Measurements from ENCODE around the gene MAST4.

The MAST4 gene

GRCh38 chr5:66952153-66952552, 356.0 kb downstream of the MAST4 start:
- Histone ChIP-seq H3K4me3 (no peak overlapping the region), H3K27ac (no peak overlapping the region), H3K4me1 (0 out of 20 replicates have a peak, but pooled peaks cover 0 to 4% (median 0%) of the 10 kb centered on the region in 10 experiments), H3K36me3 (no peaks in the 10 kb centered on the region), H3K27me3 (no peaks in the 10 kb centered on the region), H3K4me2 (no peak overlapping the region), H3K9ac (no peak overlapping the region), H4K20me1 (no peaks in the 10 kb centered on the region), H3K9me3 (replicated peaks in 1 of 11) (no peaks in the 10 kb centered on the region)
- no peak for TF ChIP-seq Cebpa-rat (IDR thresholded peaks at IDR 0.05)

GRCh38 chr5:66956439-66956838, 360.2 kb downstream of the MAST4 start:
- no peaks in the 10 kb centered on the region for H3K36me3 ChIP-seq
- 0 out of 20 replicates have a peak, but pooled peaks cover 0 to 4% (median 0%) of the 10 kb centered on the region in 10 experiments for H3K4me1 ChIP-seq
- no peaks in the 10 kb centered on the region for H3K27me3 ChIP-seq
- no peak overlapping the region for H3K4me3 ChIP-seq
- H4K20me1 ChIP-seq, result no peaks in the 10 kb centered on the region
- H3K27ac ChIP-seq, result no peak overlapping the region
- no peak for TF ChIP-seq Cebpa-rat (IDR thresholded peaks at IDR 0.05)
- no peaks in the 10 kb centered on the region for H3K9me3 ChIP-seq (replicated peaks in 1 of 11)
- no peak overlapping the region for H3K4me2 ChIP-seq
- H3K9ac ChIP-seq, result no peak overlapping the region

GRCh38 chr5:66958201-66958979, 362.2 kb downstream of the MAST4 start:
- H3K27me3 ChIP-seq, result no peaks in the 10 kb centered on the region
- no peak overlapping the region for H3K4me3 ChIP-seq
- no peak overlapping the region for H3K27ac ChIP-seq
- no peak overlapping the region for H3K4me2 ChIP-seq
- TF ChIP-seq Cebpa-rat (IDR thresholded peaks at IDR 0.05), result no peak
- H4K20me1 ChIP-seq, result no peaks in the 10 kb centered on the region
- H3K9ac ChIP-seq, result no peak overlapping the region
- H3K36me3 ChIP-seq, result no peaks in the 10 kb centered on the region
- H3K4me1 ChIP-seq, result no peaks in the 10 kb centered on the region
- no peaks in the 10 kb centered on the region for H3K9me3 ChIP-seq (replicated peaks in 1 of 11)

- H3K4me2 ChIP-seq, result no peak overlapping the region
Measured at GRCh38 chr5:66958980-66959641, 362.9 kb downstream of the MAST4 start.

GRCh38 chr5:66959653-66960052, 363.5 kb downstream of the MAST4 start:
- no peak for TF ChIP-seq Cebpa-rat (IDR thresholded peaks at IDR 0.05)
- Histone ChIP-seq H3K9me3 (replicated peaks in 1 of 11) (no peaks in the 10 kb centered on the region), H3K27ac (no peak overlapping the region), H3K9ac (no peak overlapping the region), H3K4me3 (no peak overlapping the region), H4K20me1 (no peaks in the 10 kb centered on the region), H3K27me3 (no peaks in the 10 kb centered on the region), H3K4me1 (no peaks in the 10 kb centered on the region), H3K36me3 (no peaks in the 10 kb centered on the region), H3K4me2 (no peak overlapping the region)

More at GRCh38 chr5:66958980-66959641, 362.9 kb downstream of the MAST4 start:
- no peaks in the 10 kb centered on the region for H3K4me1 ChIP-seq
- no peak for TF ChIP-seq Cebpa-rat (IDR thresholded peaks at IDR 0.05)
- no peaks in the 10 kb centered on the region for H4K20me1 ChIP-seq
- H3K36me3 ChIP-seq, result no peaks in the 10 kb centered on the region
- no peaks in the 10 kb centered on the region for H3K27me3 ChIP-seq
- no peaks in the 10 kb centered on the region for H3K9me3 ChIP-seq (replicated peaks in 1 of 11)
- no peak overlapping the region for H3K9ac ChIP-seq
- no peak overlapping the region for H3K4me3 ChIP-seq
- H3K27ac ChIP-seq, result no peak overlapping the region

GRCh38 chr5:66960369-66961137, 364.4 kb downstream of the MAST4 start:
- Histone ChIP-seq H3K27ac (no peak overlapping the region), H3K36me3 (no peaks in the 10 kb centered on the region), H3K27me3 (no peaks in the 10 kb centered on the region), H3K9me3 (replicated peaks in 1 of 11) (no peaks in the 10 kb centered on the region), H3K4me2 (no peak overlapping the region), H4K20me1 (no peaks in the 10 kb centered on the region), H3K4me3 (no peak overlapping the region), H3K9ac (no peak overlapping the region), H3K4me1 (no peaks in the 10 kb centered on the region)
- TF ChIP-seq Cebpa-rat (IDR thresholded peaks at IDR 0.05), result no peak

GRCh38 chr5:66963559-66963971, 367.4 kb downstream of the MAST4 start:
- Histone ChIP-seq H3K36me3 (no peaks in the 10 kb centered on the region), H3K4me2 (no peak overlapping the region), H3K27me3 (no peaks in the 10 kb centered on the region), H3K27ac (no peak overlapping the region), H3K9ac (no peak overlapping the region), H3K4me1 (no peaks in the 10 kb centered on the region), H3K4me3 (no peak overlapping the region), H4K20me1 (no peaks in the 10 kb centered on the region), H3K9me3 (replicated peaks in 1 of 11) (no peaks in the 10 kb centered on the region)
- TF ChIP-seq Cebpa-rat (IDR thresholded peaks at IDR 0.05), result no peak

GRCh38 chr5:66966439-66966838, 370.2 kb downstream of the MAST4 start:
- Histone ChIP-seq H3K27ac (no peak overlapping the region), H3K4me2 (no peak overlapping the region), H3K9ac (no peak overlapping the region), H3K9me3 (replicated peaks in 1 of 11) (no peaks in the 10 kb centered on the region), H4K20me1 (no peaks in the 10 kb centered on the region), H3K36me3 (no peaks in the 10 kb centered on the region), H3K4me1 (no peaks in the 10 kb centered on the region), H3K4me3 (no peak overlapping the region), H3K27me3 (no peaks in the 10 kb centered on the region)
- no peak for TF ChIP-seq Cebpa-rat (IDR thresholded peaks at IDR 0.05)

- H3K36me3 ChIP-seq, result no peaks in the 10 kb centered on the region
- H3K9me3 ChIP-seq (replicated peaks in 1 of 11), result no peaks in the 10 kb centered on the region
- no peaks in the 10 kb centered on the region for H4K20me1 ChIP-seq
- no peak overlapping the region for H3K27ac ChIP-seq
- no peaks in the 10 kb centered on the region for H3K27me3 ChIP-seq
- TF ChIP-seq Cebpa-rat (IDR thresholded peaks at IDR 0.05), result no peak
- no peak overlapping the region for H3K4me3 ChIP-seq
- H3K4me1 ChIP-seq, result no peaks in the 10 kb centered on the region
- no peak overlapping the region for H3K9ac ChIP-seq
- no peak overlapping the region for H3K4me2 ChIP-seq
Measured at GRCh38 chr5:66967102-66967501, 370.9 kb downstream of the MAST4 start.

Measured in BLaER1 treated with 17β-estradiol and CSF1 and Interleukin-3, amounts not matched to agents 10 nM and 100 nM (cell line).